H1 (cell line): ENCODE results near the gene IL13RA1. TPM values are rescaled to one million over a fixed set of nuclear protein-coding genes. Genes with fewer than 3 reads are reported as not detected.
A peak's percentile ranks its signal among the peaks of the same experiment; 100 is the strongest.

Experiments
- CTCF ChIA-PET: fragments of 300-600 bp; sonication (Branson Sonifier 250); formaldehyde crosslinking; loops from one replicate; lab custom pipeline; 2021; ENCODE audit not compliant: partially characterized antibody; lab: Charles Lee
- POLR2A ChIA-PET: fragments of 300-600 bp; sonication (Branson Sonifier 250); formaldehyde crosslinking; loops from one replicate; lab custom pipeline; 2021; ENCODE audit warnings: inconsistent platforms; ENCODE audit not compliant: partially characterized antibody; lab: Charles Lee
- DNase-seq, 2 experiments: peaks; one replicate each; pipeline versions ENCODE4 v3.0.0 to v3.0.0-alpha.2; 2010 to 2022; ENCODE audit warnings: low spot score in 2 of 2, low read depth in 1 of 2, mixed read lengths in 1 of 2
- FAIRE-seq: peaks from 2 replicates; lab custom pipeline; 2011; peaks lifted over from hg19 to GRCh38; lab: Jason Lieb, UNC
- H2AFZ ChIP-seq: 2 replicates; pipeline ENCODE4 v1.8.1; 2012; ENCODE audit warnings: low read length, inconsistent platforms
- H2AK5ac ChIP-seq: 2 replicates; pipeline ENCODE4 v1.6.1; 2013; ENCODE audit warnings: low read depth, low read length
- H2BK120ac ChIP-seq: replicated peaks from 2 replicates; pipeline ENCODE3; 2013; ENCODE audit warnings: low read depth, low read length, inconsistent platforms
- H2BK12ac ChIP-seq: 2 replicates; pipeline ENCODE4 v1.6.1; 2013; ENCODE audit warnings: low read depth, low read length
- H2BK15ac ChIP-seq: 2 replicates; pipeline ENCODE4 v1.6.1; 2013; ENCODE audit warnings: low read length
- H2BK20ac ChIP-seq: 2 replicates; pipeline ENCODE4 v1.6.1; 2013; ENCODE audit warnings: low read length
- H2BK5ac ChIP-seq: 2 replicates; pipeline ENCODE4 v1.6.1; 2013; ENCODE audit warnings: low read depth, low read length
- H3K14ac ChIP-seq: 2 replicates; pipeline ENCODE4 v1.6.1; 2013; ENCODE audit warnings: inconsistent platforms; ENCODE audit not compliant: insufficient read length
- H3K18ac ChIP-seq: 2 replicates; pipeline ENCODE4 v1.6.1; 2013; ENCODE audit warnings: low read length; ENCODE audit errors: extremely low read depth
- H3K23ac ChIP-seq: 2 replicates; pipeline ENCODE4 v1.6.1; 2013; ENCODE audit warnings: inconsistent platforms; ENCODE audit not compliant: insufficient read length
- H3K23me2 ChIP-seq: 2 replicates; pipeline ENCODE4 v1.6.1; 2013; ENCODE audit warnings: low read depth, low read length
- H3K27ac ChIP-seq: 2 replicates; pipeline ENCODE4 v1.6.1; 2011; ENCODE audit warnings: low read depth, low read length, inconsistent platforms
- H3K27me3 ChIP-seq, 4 experiments: replicated peaks in 1 of 4; 1 replicate in 1 of 4; 2 replicates in 3 of 4; pipeline versions ENCODE4 v1.6.1 to v1.8.1; 2011 to 2013; ENCODE audit warnings: low read length in 3 of 4, mild to moderate bottlenecking in 3 of 4, inconsistent platforms in 2 of 4, mixed read lengths in 2 of 4, moderate library complexity in 1 of 4; ENCODE audit not compliant: control insufficient read depth in 3 of 4, insufficient read depth in 3 of 4; ENCODE audit errors: extremely low read depth in 1 of 4
- H3K36me3 ChIP-seq, 4 experiments: 2 replicates each; pipeline versions ENCODE4 v1.6.1 to v1.8.1; 2011 to 2013; ENCODE audit warnings: mild to moderate bottlenecking in 4 of 4, low read length in 3 of 4, moderate library complexity in 2 of 4, control low read depth in 1 of 4, inconsistent platforms in 1 of 4; ENCODE audit not compliant: insufficient read depth in 4 of 4, control insufficient read depth in 2 of 4
- H3K4ac ChIP-seq: replicated peaks from 2 replicates; pipeline ENCODE3; 2013; ENCODE audit warnings: low read length, low read depth, mixed read lengths, inconsistent platforms; ENCODE audit not compliant: insufficient read length
- H3K4me1 ChIP-seq, 4 experiments: replicated peaks in 1 of 4; 1 replicate in 1 of 4; 2 replicates in 3 of 4; pipeline versions ENCODE4 v1.6.1 to v1.8.1; 2011 to 2013; ENCODE audit warnings: low read length in 3 of 4, inconsistent platforms in 2 of 4, mixed read lengths in 1 of 4; ENCODE audit not compliant: insufficient read depth in 4 of 4, control insufficient read depth in 3 of 4
- H3K4me2 ChIP-seq, 2 experiments: 2 replicates each; pipeline versions ENCODE4 v1.6.1 to v1.8.1; 2011 to 2013; ENCODE audit warnings: low read depth in 2 of 2, low read length in 2 of 2, control low read depth in 1 of 2, inconsistent platforms in 1 of 2, mild to moderate bottlenecking in 1 of 2; ENCODE audit not compliant: insufficient read depth in 1 of 2
- H3K4me3 ChIP-seq, 4 experiments: fragments of 200-600, 300-600 bp in 1 of 4; sonication (generic), shearing (Covaris generic), sonication (Bioruptor Twin) in 1 of 4; 2 replicates each; pipeline versions ENCODE4 v1.5.1 to v1.8.1; 2011 to 2016; ENCODE audit warnings: low read length in 4 of 4, low read depth in 3 of 4, control low read depth in 2 of 4, inconsistent platforms in 2 of 4, mild to moderate bottlenecking in 2 of 4, mixed read lengths in 1 of 4, moderate library complexity in 1 of 4; ENCODE audit not compliant: insufficient read depth in 2 of 4; ENCODE audit errors: extremely low read depth in 1 of 4
- H3K56ac ChIP-seq: replicated peaks from 2 replicates; pipeline ENCODE3; 2013; ENCODE audit warnings: low read depth, mild to moderate bottlenecking, mixed read lengths, low read length, inconsistent platforms; ENCODE audit not compliant: insufficient read length
- H3K79me1 ChIP-seq: 2 replicates; pipeline ENCODE4 v1.6.1; 2013; ENCODE audit warnings: low read depth, low read length, control low read depth
- H3K79me2 ChIP-seq, 2 experiments: 2 replicates each; pipeline versions ENCODE4 v1.6.1 to v1.8.1; 2012 to 2013; ENCODE audit warnings: low read length in 2 of 2, mild to moderate bottlenecking in 2 of 2, inconsistent platforms in 1 of 2; ENCODE audit not compliant: insufficient read depth in 2 of 2, control insufficient read depth in 1 of 2
- H3K9ac ChIP-seq, 4 experiments: replicated peaks in 1 of 4; 1 replicate in 1 of 4; 2 replicates in 3 of 4; pipeline versions ENCODE4 v1.6.1 to v1.8.1; 2011 to 2013; ENCODE audit warnings: low read depth in 3 of 4, low read length in 3 of 4, control low read depth in 2 of 4, mild to moderate bottlenecking in 2 of 4, moderate library complexity in 2 of 4, inconsistent platforms in 1 of 4; ENCODE audit errors: extremely low read depth in 1 of 4
- H3K9me3 ChIP-seq, 2 experiments: 2 replicates each; pipeline versions ENCODE4 v1.6.1 to v1.8.1; 2012 to 2013; ENCODE audit warnings: mild to moderate bottlenecking in 2 of 2, moderate library complexity in 2 of 2, control low read depth in 1 of 2, inconsistent platforms in 1 of 2, low read depth in 1 of 2, low read length in 1 of 2, mixed read lengths in 1 of 2; ENCODE audit not compliant: insufficient read depth in 2 of 2
- H4K20me1 ChIP-seq, 2 experiments: replicated peaks in 1 of 2; 2 replicates each; pipeline versions ENCODE3 to v1.8.1; 2011 to 2013; ENCODE audit warnings: inconsistent platforms in 2 of 2, low read length in 2 of 2, mild to moderate bottlenecking in 1 of 2; ENCODE audit not compliant: insufficient read depth in 2 of 2, control insufficient read depth in 1 of 2
- H4K5ac ChIP-seq: 2 replicates; pipeline ENCODE4 v1.6.1; 2013; ENCODE audit warnings: low read length, low read depth, mixed read lengths, inconsistent platforms; ENCODE audit not compliant: insufficient read length
- H4K8ac ChIP-seq: 2 replicates; pipeline ENCODE4 v1.8.0; 2013; ENCODE audit warnings: mild to moderate bottlenecking, moderate library complexity, low read length, inconsistent platforms; ENCODE audit not compliant: insufficient read depth; ENCODE audit errors: extremely low read depth
- H4K91ac ChIP-seq: replicated peaks from 2 replicates; pipeline ENCODE3; 2013; ENCODE audit warnings: low read length, mixed read lengths, inconsistent platforms; ENCODE audit not compliant: insufficient read length
- EP300 ChIP-seq, 2 experiments: IDR thresholded peaks; 1 replicate in 1 of 2; 2 replicates in 1 of 2; pipeline ENCODE4 v1.6.1; 2011 to 2012; ENCODE audit warnings: low read depth in 2 of 2, low read length in 2 of 2, mild to moderate bottlenecking in 2 of 2, borderline replicate concordance in 1 of 2, inconsistent platforms in 1 of 2, moderate library complexity in 1 of 2
- KDM1A ChIP-seq: fragments of 200-600, 300-600 bp; sonication (generic); IDR thresholded peaks from 2 replicates; pipeline ENCODE4 v1.7.1; 2016; ENCODE audit warnings: mild to moderate bottlenecking, low read length, borderline replicate concordance
- SP2 ChIP-seq: IDR thresholded peaks from 2 replicates; pipeline ENCODE4 v1.6.1; 2012; ENCODE audit warnings: mild to moderate bottlenecking, low read length, inconsistent platforms
- SP4 ChIP-seq: IDR thresholded peaks from 2 replicates; pipeline ENCODE4 v1.6.1; 2012; ENCODE audit warnings: low read length, inconsistent platforms
- TAF7 ChIP-seq: optimal IDR thresholded peaks from 2 replicates; pipeline ENCODE3; 2011; ENCODE audit warnings: low read depth, mild to moderate bottlenecking, inconsistent platforms, low read length, moderate library complexity, borderline replicate concordance
- WGBS, 2 experiments: shearing (Covaris generic) in 1 of 2; methylation state at CpG; one replicate each; pipeline versions ENCODE4 v1.1.6 to v1.1.7; 2013 to 2015; ENCODE audit warnings: low lambda C conversion rate in 2 of 2, mixed read lengths in 2 of 2, inconsistent platforms in 1 of 2, low coverage in 1 of 2, missing lambda C conversion rate in 1 of 2; ENCODE audit not compliant: insufficient replicate concordance in 2 of 2, insufficient coverage in 1 of 2, insufficient read length in 1 of 2; ENCODE audit errors: extremely low coverage in 1 of 2, missing lambda C conversion rate in 1 of 2; 5-methylcytosine and 5-hydroxymethylcytosine counted together
- polyA plus RNA-seq, 7 experiments: library from polyadenylated mRNA; depleted of rRNA in 3 of 7; stranded (reverse) in 5 of 7; unstranded in 2 of 7; fragments of >200 nt in 5 of 7; fragments of 200-250 nt in 2 of 7; gene quantifications; 1 replicate in 5 of 7; 2 replicates in 1 of 7; 4 replicates in 1 of 7; pipeline versions ENCODE4 v1.2.1 to v1.2.3, GENCODE V29; 2011 to 2013; ENCODE audit warnings: missing spikeins in 2 of 7, mixed read lengths in 2 of 7
- total RNA-seq: library from RNA; stranded (reverse); fragmentation: NEBNext Ultra II Directional; extraction: Animal tissue kit (Norgen Biotek cat#: 25700); gene quantifications from 2 replicates; pipeline ENCODE4 v1.2.1, GENCODE V29; 2021

The IL13RA1 gene
- total and polyA plus RNA-seq, 2 of the 8 experiments (the other 6 are each of a cell fraction or from before 2014, with no cell fraction given): 3.3 to 9.4 TPM

DNA sequence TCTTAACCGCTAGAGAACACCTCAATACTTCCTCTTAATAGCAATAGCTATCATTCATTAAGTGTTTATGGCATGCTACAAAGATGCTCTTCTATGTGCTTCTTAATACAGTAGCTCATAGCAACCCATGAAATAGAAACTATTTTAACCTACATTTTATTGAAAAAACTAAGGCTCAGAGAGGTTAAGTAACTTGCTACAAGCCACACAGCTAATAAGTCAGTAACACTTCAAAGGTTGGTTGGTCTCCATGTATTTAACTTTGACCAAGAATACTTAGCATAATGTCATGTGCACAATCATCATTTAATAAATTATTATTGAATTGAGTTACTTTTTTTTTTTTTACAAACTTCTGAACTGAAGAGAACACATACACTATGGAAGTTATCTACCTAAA lies 36.1 kb downstream of the IL13RA1 start:
- H3K4me2 ChIP-seq: no peak overlapping the region
- no peak for FAIRE-seq
- H2BK20ac ChIP-seq: no peak overlapping the region
- no peak overlapping the region for H2BK120ac ChIP-seq
- H2AK5ac ChIP-seq: no peak overlapping the region
- ChIA-PET POLR2A (no interaction called here), CTCF (interaction anchor here (0.8 to 2.1 kb wide), 5 partner anchors 40 to 317 kb away, joined by 4 to 8 read pairs (median 4); no protein-coding TSS in a partner anchor)
- no peak overlapping the region for H4K5ac ChIP-seq
- H3K27me3 ChIP-seq: no peaks in the 10 kb centered on the region
- DNase-seq: no peak
- no peaks in the 10 kb centered on the region for H3K36me3 ChIP-seq
- H2BK5ac ChIP-seq: no peak overlapping the region
- TF ChIP-seq SP4 (no peak), EP300 (IDR thresholded peaks at IDR 0.05; ENCODE audit: borderline replicate concordance in 1 of 2, low read depth in 2 of 2, low read length in 2 of 2) (no peak), TAF7 (no peak), KDM1A (peak; percentile 73), SP2 (no peak)
- no peaks in the 10 kb centered on the region for H3K23me2 ChIP-seq
- H3K23ac ChIP-seq: no peak overlapping the region
- H4K91ac ChIP-seq: no peak overlapping the region
- no peak overlapping the region for H3K14ac ChIP-seq
- H3K4me1 ChIP-seq: peaks cover 0 to 4% (median 0%) of the 10 kb centered on the region in 4 experiments; a peak in 1 of 7 replicates
- no peak overlapping the region for H3K9ac ChIP-seq
- WGBS, 2 experiments: 92% methylated on average over 1 of the region's 1 CpG; no CpG with 5 or more reads in 1 of the 2 experiments
- H3K56ac ChIP-seq: no peak overlapping the region
- no peak overlapping the region for H2BK12ac ChIP-seq
- H3K4ac ChIP-seq: no peak overlapping the region
- H3K4me3 ChIP-seq: no peak overlapping the region
- H3K79me2 ChIP-seq: no peaks in the 10 kb centered on the region
- H4K8ac ChIP-seq: no peak overlapping the region
- H3K9me3 ChIP-seq: no peaks in the 10 kb centered on the region
- no peaks in the 10 kb centered on the region for H4K20me1 ChIP-seq
- no peak overlapping the region for H3K18ac ChIP-seq
- H2BK15ac ChIP-seq: no peak overlapping the region
- no peaks in the 10 kb centered on the region for H3K79me1 ChIP-seq
- H3K27ac ChIP-seq: no peak overlapping the region
- no peak overlapping the region for H2AFZ ChIP-seq
